ENCODE measurements around the gene NPIPB8. TPM values are rescaled to one million over a fixed set of nuclear protein-coding genes. Genes with fewer than 3 reads are reported as not detected.

NPIPB8 gene
- total and polyA plus RNA-seq, 2 experiments from 2014 or later: 0.14 TPM; not detected in 1

DNA sequence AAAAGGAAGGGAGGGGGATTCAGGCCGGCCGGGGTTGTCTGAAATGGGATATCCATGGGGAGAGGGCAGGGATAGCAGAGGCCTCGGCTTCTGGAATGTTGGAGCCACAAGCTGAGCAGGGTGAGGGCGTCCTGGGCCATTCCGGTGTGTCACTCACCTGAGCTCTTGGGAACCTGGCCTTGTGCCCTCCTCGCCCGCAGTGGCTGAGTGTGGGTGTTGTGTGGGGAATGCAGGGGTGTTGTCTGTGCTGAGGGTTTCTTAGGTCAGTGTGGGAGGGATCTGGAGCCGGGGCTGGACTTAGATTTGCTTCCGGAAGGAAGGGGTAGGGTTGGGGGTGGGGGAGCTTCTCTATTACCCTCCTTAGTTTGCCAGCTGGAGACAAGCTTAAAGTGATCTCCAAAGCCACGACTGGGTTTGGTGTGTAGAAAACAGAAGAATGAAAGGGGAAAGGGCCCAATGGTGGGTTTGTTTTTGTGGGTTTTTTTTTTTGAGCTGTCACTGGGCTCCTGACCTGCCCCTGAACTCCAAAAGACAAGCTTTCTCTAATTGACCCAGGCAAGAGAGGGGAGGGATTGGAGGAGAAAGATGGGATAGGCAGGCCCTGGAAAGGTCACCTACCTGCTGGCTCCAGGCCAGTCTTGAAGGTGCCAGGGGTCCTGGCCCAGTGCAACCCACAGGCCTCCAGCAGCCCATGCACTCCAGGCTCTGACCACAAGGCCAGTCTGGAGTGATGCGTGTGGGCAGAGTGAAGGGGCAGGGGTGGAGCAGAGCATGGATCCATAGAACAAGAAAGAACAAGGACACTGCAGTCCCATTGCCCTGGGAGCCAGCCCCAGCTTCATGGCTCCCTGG is 40.8 kb upstream of the NPIPB8 start, which contains the start of gene SULT1A2:
Gene SULT1A2, minus strand, starts transcription at position 211 of the 852 bp plus-strand sequence. CDS start 1,120 bp downstream, outside the sequence.
- Histone ChIP-seq H3K4me1 (ENCODE audit: insufficient read depth) (peaks cover 4% of the 10 kb centered on the region; the same call in 1 of the 2 replicates), H2AFZ (0 out of 2 replicates have a peak within 1 kb of the TSS, but pooled peaks have one; percentile 78), H3K36me3 (ENCODE audit: insufficient read depth) (no peaks in the 10 kb centered on the region), H3K4me2 (no peak within 1 kb of the TSS), H3K4me3 (no peak within 1 kb of the TSS), H3K27me3 (ENCODE audit: insufficient read depth) (no peaks in the 10 kb centered on the region), H3K79me2 (replicated peaks; ENCODE audit: insufficient read depth) (no peaks in the 10 kb centered on the region), H4K20me1 (replicated peaks; ENCODE audit: insufficient read depth) (no peaks in the 10 kb centered on the region), H3F3A (replicated peaks; ENCODE audit: low read depth) (no peaks in the 10 kb centered on the region), H3K27ac (ENCODE audit: low read depth) (no peak within 1 kb of the TSS), H3K9me2 (ENCODE audit: insufficient read depth) (no peaks in the 10 kb centered on the region; the same call in 1 of the 2 replicates)
- Mint-ChIP-seq H3K4me3 (no peak within 1 kb of the TSS), H3K4me1 (peaks cover 21% of the 10 kb centered on the region), H3K27me3 (ENCODE audit: insufficient read depth, low read depth, poor library complexity) (peaks cover 9% of the 10 kb centered on the region), H3K36me3 (ENCODE audit: low read depth) (no peaks in the 10 kb centered on the region), H3K27ac (peak within 1 kb of the TSS; percentile 83; the same call in 1 of the 2 replicates), H3K9me3 (no peaks in the 10 kb centered on the region)
- ATAC-seq (peak; percentile 18), DNase-seq (ENCODE audit: low spot score) (peak; percentile 48)
- no peak for TF ChIP-seq STAT1 (IDR thresholded peaks at IDR 0.05; ENCODE audit: unreplicated experiment)
- no peak for TF ChIP-seq CREB1 (CRISPR knock-in tag; IDR thresholded peaks at IDR 0.05; ENCODE audit: low read depth)
- TF ChIP-seq EZH2phosphoT487 (IDR thresholded peaks at IDR 0.05; ENCODE audit: unreplicated experiment): no peak
- TF ChIP-seq EZH2 (IDR thresholded peaks at IDR 0.05; ENCODE audit: low read depth, unreplicated experiment): no peak
- no peak for TF ChIP-seq NANOG (IDR thresholded peaks at IDR 0.05; ENCODE audit: borderline replicate concordance)
- no peak for TF ChIP-seq ZNF114 (CRISPR knock-in tag; IDR thresholded peaks at IDR 0.05)
- no peak for TF ChIP-seq ETS1 (IDR thresholded peaks at IDR 0.05)
- TF ChIP-seq, protein P1, sequence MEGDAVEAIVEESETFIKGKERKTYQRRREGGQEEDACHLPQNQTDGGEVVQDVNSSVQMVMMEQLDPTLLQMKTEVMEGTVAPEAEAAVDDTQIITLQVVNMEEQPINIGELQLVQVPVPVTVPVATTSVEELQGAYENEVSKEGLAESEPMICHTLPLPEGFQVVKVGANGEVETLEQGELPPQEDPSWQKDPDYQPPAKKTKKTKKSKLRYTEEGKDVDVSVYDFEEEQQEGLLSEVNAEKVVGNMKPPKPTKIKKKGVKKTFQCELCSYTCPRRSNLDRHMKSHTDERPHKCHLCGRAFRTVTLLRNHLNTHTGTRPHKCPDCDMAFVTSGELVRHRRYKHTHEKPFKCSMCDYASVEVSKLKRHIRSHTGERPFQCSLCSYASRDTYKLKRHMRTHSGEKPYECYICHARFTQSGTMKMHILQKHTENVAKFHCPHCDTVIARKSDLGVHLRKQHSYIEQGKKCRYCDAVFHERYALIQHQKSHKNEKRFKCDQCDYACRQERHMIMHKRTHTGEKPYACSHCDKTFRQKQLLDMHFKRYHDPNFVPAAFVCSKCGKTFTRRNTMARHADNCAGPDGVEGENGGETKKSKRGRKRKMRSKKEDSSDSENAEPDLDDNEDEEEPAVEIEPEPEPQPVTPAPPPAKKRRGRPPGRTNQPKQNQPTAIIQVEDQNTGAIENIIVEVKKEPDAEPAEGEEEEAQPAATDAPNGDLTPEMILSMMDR (conservative IDR thresholded peaks at IDR 0.05; ENCODE audit: low read depth in 2 of 2): no peak
- TF ChIP-seq, protein P2, sequence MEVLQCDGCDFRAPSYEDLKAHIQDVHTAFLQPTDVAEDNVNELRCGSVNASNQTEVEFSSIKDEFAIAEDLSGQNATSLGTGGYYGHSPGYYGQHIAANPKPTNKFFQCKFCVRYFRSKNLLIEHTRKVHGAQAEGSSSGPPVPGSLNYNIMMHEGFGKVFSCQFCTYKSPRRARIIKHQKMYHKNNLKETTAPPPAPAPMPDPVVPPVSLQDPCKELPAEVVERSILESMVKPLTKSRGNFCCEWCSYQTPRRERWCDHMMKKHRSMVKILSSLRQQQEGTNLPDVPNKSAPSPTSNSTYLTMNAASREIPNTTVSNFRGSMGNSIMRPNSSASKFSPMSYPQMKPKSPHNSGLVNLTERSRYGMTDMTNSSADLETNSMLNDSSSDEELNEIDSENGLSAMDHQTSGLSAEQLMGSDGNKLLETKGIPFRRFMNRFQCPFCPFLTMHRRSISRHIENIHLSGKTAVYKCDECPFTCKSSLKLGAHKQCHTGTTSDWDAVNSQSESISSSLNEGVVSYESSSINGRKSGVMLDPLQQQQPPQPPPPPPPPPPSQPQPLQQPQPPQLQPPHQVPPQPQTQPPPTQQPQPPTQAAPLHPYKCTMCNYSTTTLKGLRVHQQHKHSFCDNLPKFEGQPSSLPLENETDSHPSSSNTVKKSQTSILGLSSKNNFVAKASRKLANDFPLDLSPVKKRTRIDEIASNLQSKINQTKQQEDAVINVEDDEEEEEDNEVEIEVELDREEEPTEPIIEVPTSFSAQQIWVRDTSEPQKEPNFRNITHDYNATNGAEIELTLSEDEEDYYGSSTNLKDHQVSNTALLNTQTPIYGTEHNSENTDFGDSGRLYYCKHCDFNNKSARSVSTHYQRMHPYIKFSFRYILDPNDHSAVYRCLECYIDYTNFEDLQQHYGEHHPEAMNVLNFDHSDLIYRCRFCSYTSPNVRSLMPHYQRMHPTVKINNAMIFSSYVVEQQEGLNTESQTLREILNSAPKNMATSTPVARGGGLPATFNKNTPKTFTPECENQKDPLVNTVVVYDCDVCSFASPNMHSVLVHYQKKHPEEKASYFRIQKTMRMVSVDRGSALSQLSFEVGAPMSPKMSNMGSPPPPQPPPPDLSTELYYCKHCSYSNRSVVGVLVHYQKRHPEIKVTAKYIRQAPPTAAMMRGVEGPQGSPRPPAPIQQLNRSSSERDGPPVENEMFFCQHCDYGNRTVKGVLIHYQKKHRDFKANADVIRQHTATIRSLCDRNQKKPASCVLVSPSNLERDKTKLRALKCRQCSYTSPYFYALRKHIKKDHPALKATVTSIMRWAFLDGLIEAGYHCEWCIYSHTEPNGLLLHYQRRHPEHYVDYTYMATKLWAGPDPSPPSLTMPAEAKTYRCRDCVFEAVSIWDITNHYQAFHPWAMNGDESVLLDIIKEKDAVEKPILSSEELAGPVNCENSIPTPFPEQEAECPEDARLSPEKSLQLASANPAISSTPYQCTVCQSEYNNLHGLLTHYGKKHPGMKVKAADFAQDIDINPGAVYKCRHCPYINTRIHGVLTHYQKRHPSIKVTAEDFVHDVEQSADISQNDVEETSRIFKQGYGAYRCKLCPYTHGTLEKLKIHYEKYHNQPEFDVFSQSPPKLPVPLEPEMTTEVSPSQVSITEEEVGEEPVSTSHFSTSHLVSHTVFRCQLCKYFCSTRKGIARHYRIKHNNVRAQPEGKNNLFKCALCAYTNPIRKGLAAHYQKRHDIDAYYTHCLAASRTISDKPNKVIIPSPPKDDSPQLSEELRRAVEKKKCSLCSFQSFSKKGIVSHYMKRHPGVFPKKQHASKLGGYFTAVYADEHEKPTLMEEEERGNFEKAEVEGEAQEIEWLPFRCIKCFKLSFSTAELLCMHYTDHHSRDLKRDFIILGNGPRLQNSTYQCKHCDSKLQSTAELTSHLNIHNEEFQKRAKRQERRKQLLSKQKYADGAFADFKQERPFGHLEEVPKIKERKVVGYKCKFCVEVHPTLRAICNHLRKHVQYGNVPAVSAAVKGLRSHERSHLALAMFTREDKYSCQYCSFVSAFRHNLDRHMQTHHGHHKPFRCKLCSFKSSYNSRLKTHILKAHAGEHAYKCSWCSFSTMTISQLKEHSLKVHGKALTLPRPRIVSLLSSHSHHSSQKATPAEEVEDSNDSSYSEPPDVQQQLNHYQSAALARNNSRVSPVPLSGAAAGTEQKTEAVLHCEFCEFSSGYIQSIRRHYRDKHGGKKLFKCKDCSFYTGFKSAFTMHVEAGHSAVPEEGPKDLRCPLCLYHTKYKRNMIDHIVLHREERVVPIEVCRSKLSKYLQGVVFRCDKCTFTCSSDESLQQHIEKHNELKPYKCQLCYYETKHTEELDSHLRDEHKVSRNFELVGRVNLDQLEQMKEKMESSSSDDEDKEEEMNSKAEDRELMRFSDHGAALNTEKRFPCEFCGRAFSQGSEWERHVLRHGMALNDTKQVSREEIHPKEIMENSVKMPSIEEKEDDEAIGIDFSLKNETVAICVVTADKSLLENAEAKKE (CRISPR knock-in tag; IDR thresholded peaks at IDR 0.05): no peak
- no peak for TF ChIP-seq POLR2AphosphoS5 (IDR thresholded peaks at IDR 0.05; ENCODE audit: low read depth)
- TF ChIP-seq, protein P3, sequence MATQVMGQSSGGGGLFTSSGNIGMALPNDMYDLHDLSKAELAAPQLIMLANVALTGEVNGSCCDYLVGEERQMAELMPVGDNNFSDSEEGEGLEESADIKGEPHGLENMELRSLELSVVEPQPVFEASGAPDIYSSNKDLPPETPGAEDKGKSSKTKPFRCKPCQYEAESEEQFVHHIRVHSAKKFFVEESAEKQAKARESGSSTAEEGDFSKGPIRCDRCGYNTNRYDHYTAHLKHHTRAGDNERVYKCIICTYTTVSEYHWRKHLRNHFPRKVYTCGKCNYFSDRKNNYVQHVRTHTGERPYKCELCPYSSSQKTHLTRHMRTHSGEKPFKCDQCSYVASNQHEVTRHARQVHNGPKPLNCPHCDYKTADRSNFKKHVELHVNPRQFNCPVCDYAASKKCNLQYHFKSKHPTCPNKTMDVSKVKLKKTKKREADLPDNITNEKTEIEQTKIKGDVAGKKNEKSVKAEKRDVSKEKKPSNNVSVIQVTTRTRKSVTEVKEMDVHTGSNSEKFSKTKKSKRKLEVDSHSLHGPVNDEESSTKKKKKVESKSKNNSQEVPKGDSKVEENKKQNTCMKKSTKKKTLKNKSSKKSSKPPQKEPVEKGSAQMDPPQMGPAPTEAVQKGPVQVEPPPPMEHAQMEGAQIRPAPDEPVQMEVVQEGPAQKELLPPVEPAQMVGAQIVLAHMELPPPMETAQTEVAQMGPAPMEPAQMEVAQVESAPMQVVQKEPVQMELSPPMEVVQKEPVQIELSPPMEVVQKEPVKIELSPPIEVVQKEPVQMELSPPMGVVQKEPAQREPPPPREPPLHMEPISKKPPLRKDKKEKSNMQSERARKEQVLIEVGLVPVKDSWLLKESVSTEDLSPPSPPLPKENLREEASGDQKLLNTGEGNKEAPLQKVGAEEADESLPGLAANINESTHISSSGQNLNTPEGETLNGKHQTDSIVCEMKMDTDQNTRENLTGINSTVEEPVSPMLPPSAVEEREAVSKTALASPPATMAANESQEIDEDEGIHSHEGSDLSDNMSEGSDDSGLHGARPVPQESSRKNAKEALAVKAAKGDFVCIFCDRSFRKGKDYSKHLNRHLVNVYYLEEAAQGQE (IDR thresholded peaks at IDR 0.05; ENCODE audit: unreplicated experiment): no peak
- no peak for TF ChIP-seq JUNB (IDR thresholded peaks at IDR 0.05; ENCODE audit: unreplicated experiment)
- TF ChIP-seq ZNF331 (CRISPR knock-in tag; IDR thresholded peaks at IDR 0.05; ENCODE audit: low read depth): no peak
